C4-2B (cell line): ENCODE measurements around the gene FAM43B.

Source experiments
- ZFX ChIP-seq: fragments of 450-650 bp; IDR thresholded peaks from 2 replicates; pipeline ENCODE4 v1.6.1; 2017
- TF ChIP-seq, protein P1 (sequence below): fragments of 450-650 bp; conservative IDR thresholded peaks from 2 replicates; pipeline ENCODE4 v1.5.1; 2017; ENCODE audit warnings: mild to moderate bottlenecking

DNA sequence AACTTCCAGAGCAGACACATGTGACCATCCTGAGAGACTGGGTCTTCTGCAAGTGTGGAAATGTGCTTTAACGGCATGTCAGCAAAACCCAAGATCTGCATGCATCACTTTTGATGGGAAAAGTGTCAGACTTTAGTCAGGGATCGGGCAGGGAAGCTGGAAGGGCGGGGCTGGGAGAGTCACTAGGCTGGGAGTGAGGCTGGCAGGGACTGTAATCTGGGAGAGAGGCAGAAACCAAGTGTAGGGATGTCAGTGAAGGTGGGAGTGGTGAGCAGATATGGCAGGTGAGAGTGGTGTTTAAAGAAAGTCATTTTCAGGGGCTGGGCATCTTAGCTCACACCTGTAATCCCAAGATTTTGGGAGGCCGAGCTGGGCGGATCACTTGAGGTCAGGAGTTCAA, 47.8 kb downstream of the FAM43B start:
- TF ChIP-seq, protein P1, sequence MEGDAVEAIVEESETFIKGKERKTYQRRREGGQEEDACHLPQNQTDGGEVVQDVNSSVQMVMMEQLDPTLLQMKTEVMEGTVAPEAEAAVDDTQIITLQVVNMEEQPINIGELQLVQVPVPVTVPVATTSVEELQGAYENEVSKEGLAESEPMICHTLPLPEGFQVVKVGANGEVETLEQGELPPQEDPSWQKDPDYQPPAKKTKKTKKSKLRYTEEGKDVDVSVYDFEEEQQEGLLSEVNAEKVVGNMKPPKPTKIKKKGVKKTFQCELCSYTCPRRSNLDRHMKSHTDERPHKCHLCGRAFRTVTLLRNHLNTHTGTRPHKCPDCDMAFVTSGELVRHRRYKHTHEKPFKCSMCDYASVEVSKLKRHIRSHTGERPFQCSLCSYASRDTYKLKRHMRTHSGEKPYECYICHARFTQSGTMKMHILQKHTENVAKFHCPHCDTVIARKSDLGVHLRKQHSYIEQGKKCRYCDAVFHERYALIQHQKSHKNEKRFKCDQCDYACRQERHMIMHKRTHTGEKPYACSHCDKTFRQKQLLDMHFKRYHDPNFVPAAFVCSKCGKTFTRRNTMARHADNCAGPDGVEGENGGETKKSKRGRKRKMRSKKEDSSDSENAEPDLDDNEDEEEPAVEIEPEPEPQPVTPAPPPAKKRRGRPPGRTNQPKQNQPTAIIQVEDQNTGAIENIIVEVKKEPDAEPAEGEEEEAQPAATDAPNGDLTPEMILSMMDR, result no peak
- no peak for TF ChIP-seq ZFX
